ENCODE measurements around the gene SBF1. TPM values are rescaled to one million over a fixed set of nuclear protein-coding genes. Genes with fewer than 3 reads are reported as not detected.

SBF1 gene
- total RNA-seq, 1 donor from 2014 or later = 206 TPM

DNA sequence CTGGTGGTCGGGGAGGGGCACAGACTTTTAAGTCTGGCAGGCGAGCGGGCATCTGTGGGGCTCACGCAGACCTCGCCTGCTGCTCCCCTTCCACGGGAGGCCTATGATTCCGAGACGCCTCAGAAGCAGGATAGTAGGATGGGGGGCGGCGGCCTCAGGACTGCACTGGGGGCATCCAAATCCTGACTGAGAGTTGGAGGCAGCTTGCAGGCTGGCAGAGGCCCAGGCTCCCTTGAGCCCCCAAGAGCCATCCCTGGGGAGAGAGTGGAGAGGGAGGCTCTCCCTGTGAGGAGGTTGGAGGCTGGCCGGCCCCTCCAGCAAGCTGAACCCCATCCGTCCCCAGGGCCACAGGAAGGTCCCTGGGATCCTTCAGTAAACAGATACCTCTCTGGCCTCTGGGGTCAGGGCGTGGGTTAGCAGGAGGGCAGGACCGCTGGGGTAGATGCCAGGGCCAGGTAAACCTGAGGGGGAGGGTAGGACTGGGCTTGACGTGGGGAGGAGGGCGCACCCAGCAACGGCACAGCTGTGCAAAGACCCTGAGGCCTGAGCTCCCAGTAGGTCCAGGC, 33.3 kb downstream of the SBF1 start:
- no peaks in the 10 kb centered on the region for H3K36me3 Mint-ChIP-seq (ENCODE audit: unreplicated experiment)
- peaks cover 4% of the 10 kb centered on the region for H3K4me1 Mint-ChIP-seq (ENCODE audit: low read depth, unreplicated experiment)
- peaks cover 30% of the 10 kb centered on the region for H3K9me3 Mint-ChIP-seq (ENCODE audit: unreplicated experiment)
- TF ChIP-seq CTCF (IDR thresholded peaks at IDR 0.05; ENCODE audit: partially characterized antibody, unreplicated experiment) = no peak
- peaks cover 28% of the 10 kb centered on the region for H3K27me3 Mint-ChIP-seq (ENCODE audit: unreplicated experiment)
- H3K4me3 Mint-ChIP-seq (ENCODE audit: unreplicated experiment) = no peak overlapping the region
- no peak overlapping the region for H3K27ac Mint-ChIP-seq (ENCODE audit: unreplicated experiment)
- DNase-seq = peak; percentile 27

DNA sequence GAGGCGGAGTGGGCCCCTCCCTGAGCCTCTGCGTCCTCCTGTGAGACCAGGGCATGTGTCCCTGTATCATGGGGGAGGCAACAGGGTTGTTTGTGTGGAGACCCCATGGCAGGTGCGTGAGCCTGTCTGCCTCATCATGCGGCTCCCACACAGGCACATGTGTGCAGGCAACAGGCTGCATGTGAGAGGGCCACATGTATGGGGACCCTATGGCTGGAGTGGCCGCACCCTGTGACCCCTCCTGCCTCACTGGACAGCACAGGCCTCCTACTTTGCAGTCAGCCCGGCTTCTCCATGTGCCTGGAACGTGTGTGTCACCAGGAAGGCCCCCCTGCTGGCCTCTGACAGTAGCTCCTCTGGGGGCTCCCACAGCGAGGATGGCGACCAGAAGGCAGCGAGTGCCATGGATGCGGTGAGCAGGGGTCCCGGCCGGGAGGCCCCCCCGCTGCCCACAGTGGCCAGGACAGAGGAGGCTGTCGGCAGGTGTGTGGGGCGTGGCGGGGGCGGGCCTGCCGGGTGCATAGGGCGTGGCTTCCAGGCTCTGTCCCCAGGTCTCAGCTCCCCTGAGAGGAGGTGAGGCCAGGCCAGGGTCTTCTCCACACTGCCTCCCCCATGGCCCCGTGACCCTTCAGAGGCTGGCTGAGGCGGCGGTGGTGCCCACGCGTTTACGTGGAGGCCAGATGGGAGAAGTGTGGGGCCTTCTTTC, 34.1 kb downstream of the SBF1 start:
- Mint-ChIP-seq H3K4me1 (ENCODE audit: low read depth, unreplicated experiment) (peaks cover 4% of the 10 kb centered on the region), H3K27me3 (ENCODE audit: unreplicated experiment) (peaks cover 25% of the 10 kb centered on the region), H3K4me3 (ENCODE audit: unreplicated experiment) (no peak overlapping the region), H3K36me3 (ENCODE audit: unreplicated experiment) (no peaks in the 10 kb centered on the region), H3K9me3 (ENCODE audit: unreplicated experiment) (peaks cover 27% of the 10 kb centered on the region), H3K27ac (ENCODE audit: unreplicated experiment) (no peak overlapping the region)
- TF ChIP-seq CTCF (IDR thresholded peaks at IDR 0.05; ENCODE audit: partially characterized antibody, unreplicated experiment) = no peak
- DNase-seq = peak; percentile 16

DNA sequence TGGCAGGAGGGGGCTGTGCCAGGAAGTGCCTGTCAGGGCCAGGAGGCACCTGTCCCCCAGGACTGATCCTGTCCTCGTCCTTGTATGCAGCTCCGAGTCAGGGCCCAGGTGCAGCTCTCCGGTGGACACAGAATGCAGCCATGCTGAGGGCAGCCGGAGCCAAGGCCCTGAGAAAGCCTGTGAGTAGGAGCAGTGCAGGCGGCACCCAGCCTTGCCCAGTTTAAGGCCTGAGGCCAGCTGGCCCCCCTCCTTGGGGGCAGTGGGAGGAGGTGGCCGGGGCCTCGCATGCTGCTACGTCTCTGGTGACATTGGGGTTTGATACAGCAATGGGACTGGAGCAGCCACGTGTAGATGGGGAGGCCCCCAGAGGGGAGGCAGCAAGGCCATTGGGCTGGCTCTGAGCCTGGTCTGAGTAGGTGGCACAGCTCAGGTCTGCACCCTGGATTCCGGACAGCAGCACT, 34.9 kb downstream of the SBF1 start:
- TF ChIP-seq CTCF (IDR thresholded peaks at IDR 0.05; ENCODE audit: partially characterized antibody, unreplicated experiment) = no peak
- Mint-ChIP-seq H3K4me1 (ENCODE audit: low read depth, unreplicated experiment) (no peaks in the 10 kb centered on the region), H3K4me3 (ENCODE audit: unreplicated experiment) (no peak overlapping the region), H3K9me3 (ENCODE audit: unreplicated experiment) (peaks cover 20% of the 10 kb centered on the region), H3K27me3 (ENCODE audit: unreplicated experiment) (peaks cover 21% of the 10 kb centered on the region), H3K27ac (ENCODE audit: unreplicated experiment) (no peak overlapping the region), H3K36me3 (ENCODE audit: unreplicated experiment) (no peaks in the 10 kb centered on the region)
- no peak for DNase-seq

DNA sequence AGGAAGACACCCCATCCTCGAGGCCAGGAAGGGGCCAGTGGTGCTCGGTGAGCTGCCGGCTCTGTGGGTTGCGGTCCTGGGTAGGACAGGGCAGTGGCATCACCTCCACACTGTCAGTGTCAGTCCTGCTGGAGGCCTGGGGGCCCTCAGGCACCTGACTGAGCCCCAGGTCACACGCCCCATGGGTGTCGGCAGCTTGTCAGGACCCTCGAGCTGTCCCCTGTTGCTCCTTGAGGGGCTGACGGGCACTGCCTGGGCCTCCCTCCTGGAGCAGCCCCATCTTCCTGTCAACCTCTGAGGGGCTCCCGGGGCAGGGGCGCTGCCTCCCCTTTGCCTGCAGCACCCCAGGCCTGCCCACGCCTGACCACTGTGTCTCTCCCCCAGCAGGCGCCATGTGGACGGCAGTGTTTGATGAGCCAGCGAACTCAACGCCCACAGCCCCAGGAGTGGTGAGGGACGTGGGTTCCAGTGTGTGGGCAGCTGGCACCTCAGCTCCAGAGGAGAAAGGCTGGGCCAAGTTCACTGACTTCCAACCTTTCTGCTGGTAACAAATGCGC, 35.4 kb downstream of the SBF1 start:
- no peak for TF ChIP-seq CTCF (IDR thresholded peaks at IDR 0.05; ENCODE audit: partially characterized antibody, unreplicated experiment)
- Mint-ChIP-seq H3K27ac (ENCODE audit: unreplicated experiment) (no peak overlapping the region), H3K27me3 (ENCODE audit: unreplicated experiment) (peaks cover 16% of the 10 kb centered on the region), H3K9me3 (ENCODE audit: unreplicated experiment) (peaks cover 15% of the 10 kb centered on the region), H3K4me3 (ENCODE audit: unreplicated experiment) (no peak overlapping the region), H3K36me3 (ENCODE audit: unreplicated experiment) (no peaks in the 10 kb centered on the region), H3K4me1 (ENCODE audit: low read depth, unreplicated experiment) (no peaks in the 10 kb centered on the region)
- DNase-seq = no peak

Data from glutamatergic neuron (in vitro differentiated cells).